B cell (primary cell): Measurements from ENCODE around the gene NPFF.

Experiments used
- CTCF ChIP-seq: fragments of 200-600 bp; IDR thresholded peaks from one replicate; pipeline ENCODE4 v1.8.0; 2022; ENCODE audit warnings: antibody characterized with exemption, mild to moderate bottlenecking
- EZH2 ChIP-seq: IDR thresholded peaks from 2 replicates; pipeline ENCODE4 v1.6.1; 2012; ENCODE audit warnings: borderline replicate concordance, low read depth, mild to moderate bottlenecking, moderate library complexity, low read length; ENCODE audit not compliant: insufficient read depth, poor library complexity, severe bottlenecking

- no peak for TF ChIP-seq CTCF
- no peak for TF ChIP-seq EZH2
Measured at GRCh38 chr12:53479331-53479730, 28.0 kb downstream of the NPFF start.
